ENCODE data around the gene FAM114A2. TPM values are rescaled to one million over a fixed set of nuclear protein-coding genes. Genes with fewer than 3 reads are reported as not detected.

FAM114A2 gene
- total RNA-seq, 1 donor from 2014 or later, result 27.2 TPM

Other genes with a start within 250 kb of the FAM114A2 start
- gene MFAP3, start 57 bp upstream of the FAM114A2 start, total RNA-seq, result 67.9 TPM
- gene GALNT10, start 151.8 kb upstream of the FAM114A2 start, total RNA-seq, result 6.9 TPM